GM12878 (cell line): Measurements from ENCODE around the gene TAF10.

Source experiments
- CTCF ChIP-seq, 3 experiments: IDR thresholded peaks in 2 of 3; conservative IDR thresholded peaks in 1 of 3; 2 replicates each; pipeline ENCODE4 v1.5.1; 2011; ENCODE audit warnings: low read depth in 3 of 3, low read length in 3 of 3, mild to moderate bottlenecking in 3 of 3, control low read depth in 2 of 3, moderate library complexity in 2 of 3, inconsistent platforms in 1 of 3, mixed read lengths in 1 of 3; ENCODE audit not compliant: control insufficient read depth in 2 of 3, insufficient read depth in 1 of 3; ENCODE audit errors: extremely low read depth in 1 of 3
- POLR2A ChIP-seq: IDR thresholded peaks from 2 replicates; pipeline ENCODE4 v1.6.1; 2011; ENCODE audit warnings: low read depth, mild to moderate bottlenecking, low read length
- SIN3A ChIP-seq: IDR thresholded peaks from 2 replicates; pipeline ENCODE4 v1.6.1; 2012; ENCODE audit warnings: low read depth, low read length, improper control_type of control experiment
- YY1 ChIP-seq: IDR thresholded peaks from 2 replicates; pipeline ENCODE4 v1.6.1; 2011; ENCODE audit warnings: low read depth, mild to moderate bottlenecking, low read length

GRCh38 chr11:6572215-6572614 lies 39.8 kb downstream of the TAF10 start:
- no peak for TF ChIP-seq CTCF (IDR thresholded peaks at IDR 0.05 in 2 of 3, conservative IDR thresholded peaks at IDR 0.05 in 1 of 3; ENCODE audit: control insufficient read depth in 2 of 3, extremely low read depth in 1 of 3, insufficient read depth in 1 of 3, low read depth in 3 of 3, low read length in 3 of 3)
- TF ChIP-seq POLR2A, result no peak
- no peak for TF ChIP-seq YY1
- TF ChIP-seq SIN3A, result no peak
